H1 (cell line): Measurements from ENCODE around the gene ACTR2. TPM values are rescaled to one million over a fixed set of nuclear protein-coding genes. Genes with fewer than 3 reads are reported as not detected.

ENCODE experiments used
- CTCF ChIA-PET: fragments of 300-600 bp; sonication (Branson Sonifier 250); formaldehyde crosslinking; loops from one replicate; lab custom pipeline; 2021; ENCODE audit not compliant: partially characterized antibody; lab: Charles Lee
- POLR2A ChIA-PET: fragments of 300-600 bp; sonication (Branson Sonifier 250); formaldehyde crosslinking; loops from one replicate; lab custom pipeline; 2021; ENCODE audit warnings: inconsistent platforms; ENCODE audit not compliant: partially characterized antibody; lab: Charles Lee
- DNase-seq, 2 experiments: peaks; one replicate each; pipeline versions ENCODE4 v3.0.0 to v3.0.0-alpha.2; 2010 to 2022; ENCODE audit warnings: low spot score in 2 of 2, low read depth in 1 of 2, mixed read lengths in 1 of 2
- FAIRE-seq: peaks from 2 replicates; lab custom pipeline; 2011; peaks lifted over from hg19 to GRCh38; lab: Jason Lieb, UNC
- H2AFZ ChIP-seq: 2 replicates; pipeline ENCODE4 v1.8.1; 2012; ENCODE audit warnings: low read length, inconsistent platforms
- H2AK5ac ChIP-seq: 2 replicates; pipeline ENCODE4 v1.6.1; 2013; ENCODE audit warnings: low read depth, low read length
- H2BK120ac ChIP-seq: replicated peaks from 2 replicates; pipeline ENCODE3; 2013; ENCODE audit warnings: low read depth, low read length, inconsistent platforms
- H2BK12ac ChIP-seq: 2 replicates; pipeline ENCODE4 v1.6.1; 2013; ENCODE audit warnings: low read depth, low read length
- H2BK15ac ChIP-seq: 2 replicates; pipeline ENCODE4 v1.6.1; 2013; ENCODE audit warnings: low read length
- H2BK20ac ChIP-seq: 2 replicates; pipeline ENCODE4 v1.6.1; 2013; ENCODE audit warnings: low read length
- H2BK5ac ChIP-seq: 2 replicates; pipeline ENCODE4 v1.6.1; 2013; ENCODE audit warnings: low read depth, low read length
- H3K14ac ChIP-seq: 2 replicates; pipeline ENCODE4 v1.6.1; 2013; ENCODE audit warnings: inconsistent platforms; ENCODE audit not compliant: insufficient read length
- H3K18ac ChIP-seq: 2 replicates; pipeline ENCODE4 v1.6.1; 2013; ENCODE audit warnings: low read length; ENCODE audit errors: extremely low read depth
- H3K23ac ChIP-seq: 2 replicates; pipeline ENCODE4 v1.6.1; 2013; ENCODE audit warnings: inconsistent platforms; ENCODE audit not compliant: insufficient read length
- H3K23me2 ChIP-seq: 2 replicates; pipeline ENCODE4 v1.6.1; 2013; ENCODE audit warnings: low read depth, low read length
- H3K27ac ChIP-seq: 2 replicates; pipeline ENCODE4 v1.6.1; 2011; ENCODE audit warnings: low read depth, low read length, inconsistent platforms
- H3K27me3 ChIP-seq, 4 experiments: replicated peaks in 1 of 4; 1 replicate in 1 of 4; 2 replicates in 3 of 4; pipeline versions ENCODE4 v1.6.1 to v1.8.1; 2011 to 2013; ENCODE audit warnings: low read length in 3 of 4, mild to moderate bottlenecking in 3 of 4, inconsistent platforms in 2 of 4, mixed read lengths in 2 of 4, moderate library complexity in 1 of 4; ENCODE audit not compliant: control insufficient read depth in 3 of 4, insufficient read depth in 3 of 4; ENCODE audit errors: extremely low read depth in 1 of 4
- H3K36me3 ChIP-seq, 4 experiments: 2 replicates each; pipeline versions ENCODE4 v1.6.1 to v1.8.1; 2011 to 2013; ENCODE audit warnings: mild to moderate bottlenecking in 4 of 4, low read length in 3 of 4, moderate library complexity in 2 of 4, control low read depth in 1 of 4, inconsistent platforms in 1 of 4; ENCODE audit not compliant: insufficient read depth in 4 of 4, control insufficient read depth in 2 of 4
- H3K4ac ChIP-seq: replicated peaks from 2 replicates; pipeline ENCODE3; 2013; ENCODE audit warnings: low read length, low read depth, mixed read lengths, inconsistent platforms; ENCODE audit not compliant: insufficient read length
- H3K4me1 ChIP-seq, 4 experiments: replicated peaks in 1 of 4; 1 replicate in 1 of 4; 2 replicates in 3 of 4; pipeline versions ENCODE4 v1.6.1 to v1.8.1; 2011 to 2013; ENCODE audit warnings: low read length in 3 of 4, inconsistent platforms in 2 of 4, mixed read lengths in 1 of 4; ENCODE audit not compliant: insufficient read depth in 4 of 4, control insufficient read depth in 3 of 4
- H3K4me2 ChIP-seq, 2 experiments: 2 replicates each; pipeline versions ENCODE4 v1.6.1 to v1.8.1; 2011 to 2013; ENCODE audit warnings: low read depth in 2 of 2, low read length in 2 of 2, control low read depth in 1 of 2, inconsistent platforms in 1 of 2, mild to moderate bottlenecking in 1 of 2; ENCODE audit not compliant: insufficient read depth in 1 of 2
- H3K4me3 ChIP-seq, 4 experiments: fragments of 200-600, 300-600 bp in 1 of 4; sonication (generic), shearing (Covaris generic), sonication (Bioruptor Twin) in 1 of 4; 2 replicates each; pipeline versions ENCODE4 v1.5.1 to v1.8.1; 2011 to 2016; ENCODE audit warnings: low read length in 4 of 4, low read depth in 3 of 4, control low read depth in 2 of 4, inconsistent platforms in 2 of 4, mild to moderate bottlenecking in 2 of 4, mixed read lengths in 1 of 4, moderate library complexity in 1 of 4; ENCODE audit not compliant: insufficient read depth in 2 of 4; ENCODE audit errors: extremely low read depth in 1 of 4
- H3K56ac ChIP-seq: replicated peaks from 2 replicates; pipeline ENCODE3; 2013; ENCODE audit warnings: low read depth, mild to moderate bottlenecking, mixed read lengths, low read length, inconsistent platforms; ENCODE audit not compliant: insufficient read length
- H3K79me1 ChIP-seq: 2 replicates; pipeline ENCODE4 v1.6.1; 2013; ENCODE audit warnings: low read depth, low read length, control low read depth
- H3K79me2 ChIP-seq, 2 experiments: 2 replicates each; pipeline versions ENCODE4 v1.6.1 to v1.8.1; 2012 to 2013; ENCODE audit warnings: low read length in 2 of 2, mild to moderate bottlenecking in 2 of 2, inconsistent platforms in 1 of 2; ENCODE audit not compliant: insufficient read depth in 2 of 2, control insufficient read depth in 1 of 2
- H3K9ac ChIP-seq, 4 experiments: replicated peaks in 1 of 4; 1 replicate in 1 of 4; 2 replicates in 3 of 4; pipeline versions ENCODE4 v1.6.1 to v1.8.1; 2011 to 2013; ENCODE audit warnings: low read depth in 3 of 4, low read length in 3 of 4, control low read depth in 2 of 4, mild to moderate bottlenecking in 2 of 4, moderate library complexity in 2 of 4, inconsistent platforms in 1 of 4; ENCODE audit errors: extremely low read depth in 1 of 4
- H3K9me3 ChIP-seq, 2 experiments: 2 replicates each; pipeline versions ENCODE4 v1.6.1 to v1.8.1; 2012 to 2013; ENCODE audit warnings: mild to moderate bottlenecking in 2 of 2, moderate library complexity in 2 of 2, control low read depth in 1 of 2, inconsistent platforms in 1 of 2, low read depth in 1 of 2, low read length in 1 of 2, mixed read lengths in 1 of 2; ENCODE audit not compliant: insufficient read depth in 2 of 2
- H4K20me1 ChIP-seq, 2 experiments: replicated peaks in 1 of 2; 2 replicates each; pipeline versions ENCODE3 to v1.8.1; 2011 to 2013; ENCODE audit warnings: inconsistent platforms in 2 of 2, low read length in 2 of 2, mild to moderate bottlenecking in 1 of 2; ENCODE audit not compliant: insufficient read depth in 2 of 2, control insufficient read depth in 1 of 2
- H4K5ac ChIP-seq: 2 replicates; pipeline ENCODE4 v1.6.1; 2013; ENCODE audit warnings: low read length, low read depth, mixed read lengths, inconsistent platforms; ENCODE audit not compliant: insufficient read length
- H4K8ac ChIP-seq: 2 replicates; pipeline ENCODE4 v1.8.0; 2013; ENCODE audit warnings: mild to moderate bottlenecking, moderate library complexity, low read length, inconsistent platforms; ENCODE audit not compliant: insufficient read depth; ENCODE audit errors: extremely low read depth
- H4K91ac ChIP-seq: replicated peaks from 2 replicates; pipeline ENCODE3; 2013; ENCODE audit warnings: low read length, mixed read lengths, inconsistent platforms; ENCODE audit not compliant: insufficient read length
- ASH2L ChIP-seq: fragments of 200-600, 300-600 bp; sonication (generic); IDR thresholded peaks from one replicate; pipeline ENCODE4 v1.7.1; 2017; ENCODE audit warnings: low read length
- ATF3 ChIP-seq: IDR thresholded peaks from 2 replicates; pipeline ENCODE4 v1.6.1; 2011; ENCODE audit warnings: low read depth, mild to moderate bottlenecking, low read length; ENCODE audit not compliant: insufficient read depth
- BACH1 ChIP-seq: IDR thresholded peaks from 2 replicates; pipeline ENCODE4 v1.6.1; 2012; ENCODE audit warnings: low read length, improper control_type of control experiment
- CBX5 ChIP-seq: fragments of 300-800, 300-1000 bp; sonication (generic); IDR thresholded peaks from 2 replicates; pipeline ENCODE4 v1.7.1; 2016; ENCODE audit warnings: antibody characterized with exemption, low read length, low read depth
- CBX8 ChIP-seq: fragments of 300-800, 300-1000 bp; sonication (generic); IDR thresholded peaks from 2 replicates; pipeline ENCODE4 v1.7.1; 2016; ENCODE audit warnings: low read depth, low read length, borderline replicate concordance
- CHD1 ChIP-seq: IDR thresholded peaks from 2 replicates; pipeline ENCODE4 v1.6.1; 2012; ENCODE audit warnings: low read depth, low read length, improper control_type of control experiment
- JUND ChIP-seq: IDR thresholded peaks from 2 replicates; pipeline ENCODE4 v1.6.1; 2011; ENCODE audit warnings: mild to moderate bottlenecking, improper control_type of control experiment, low read length
- KDM4A ChIP-seq: IDR thresholded peaks from one replicate; pipeline ENCODE4 v1.7.1; 2012; ENCODE audit warnings: low read depth, mild to moderate bottlenecking, moderate library complexity, low read length, inconsistent platforms; ENCODE audit not compliant: severe bottlenecking
- PHF8 ChIP-seq: fragments of 200-600 bp; sonication (generic); conservative IDR thresholded peaks from 2 replicates; pipeline ENCODE4 v1.7.1; 2012; ENCODE audit warnings: low read depth, mild to moderate bottlenecking, inconsistent platforms, low read length, moderate library complexity
- POLR2A ChIP-seq, 2 experiments: IDR thresholded peaks; 1 replicate in 1 of 2; 2 replicates in 1 of 2; pipeline ENCODE4 v1.6.1; 2011; ENCODE audit warnings: low read depth in 2 of 2, low read length in 2 of 2, mild to moderate bottlenecking in 2 of 2; ENCODE audit errors: control extremely low read depth in 1 of 2
- POLR2AphosphoS5 ChIP-seq: IDR thresholded peaks from 2 replicates; pipeline ENCODE4 v1.6.1; 2011; ENCODE audit warnings: low read depth, low read length
- RBBP5 ChIP-seq: IDR thresholded peaks from 2 replicates; pipeline ENCODE4 v1.7.1; 2012; ENCODE audit warnings: low read depth, mild to moderate bottlenecking, inconsistent platforms, low read length, moderate library complexity, borderline replicate concordance
- RFX5 ChIP-seq: IDR thresholded peaks from 2 replicates; pipeline ENCODE4 v1.6.1; 2011; ENCODE audit warnings: low read depth, low read length, improper control_type of control experiment, borderline replicate concordance
- SUZ12 ChIP-seq: fragments of 200-600 bp; sonication (generic); IDR thresholded peaks from 2 replicates; pipeline ENCODE4 v1.6.1; 2012; ENCODE audit warnings: mild to moderate bottlenecking, inconsistent platforms, low read length, moderate library complexity, mixed read lengths
- YY1 ChIP-seq: IDR thresholded peaks from 2 replicates; pipeline ENCODE4 v1.6.1; 2011; ENCODE audit warnings: low read depth, mild to moderate bottlenecking, low read length
- WGBS, 2 experiments: shearing (Covaris generic) in 1 of 2; methylation state at CpG; one replicate each; pipeline versions ENCODE4 v1.1.6 to v1.1.7; 2013 to 2015; ENCODE audit warnings: low lambda C conversion rate in 2 of 2, mixed read lengths in 2 of 2, inconsistent platforms in 1 of 2, low coverage in 1 of 2, missing lambda C conversion rate in 1 of 2; ENCODE audit not compliant: insufficient replicate concordance in 2 of 2, insufficient coverage in 1 of 2, insufficient read length in 1 of 2; ENCODE audit errors: extremely low coverage in 1 of 2, missing lambda C conversion rate in 1 of 2; 5-methylcytosine and 5-hydroxymethylcytosine counted together
- polyA plus RNA-seq, 7 experiments: library from polyadenylated mRNA; depleted of rRNA in 3 of 7; stranded (reverse) in 5 of 7; unstranded in 2 of 7; fragments of >200 nt in 5 of 7; fragments of 200-250 nt in 2 of 7; gene quantifications; 1 replicate in 5 of 7; 2 replicates in 1 of 7; 4 replicates in 1 of 7; pipeline versions ENCODE4 v1.2.1 to v1.2.3, GENCODE V29; 2011 to 2013; ENCODE audit warnings: missing spikeins in 2 of 7, mixed read lengths in 2 of 7
- total RNA-seq: library from RNA; stranded (reverse); fragmentation: NEBNext Ultra II Directional; extraction: Animal tissue kit (Norgen Biotek cat#: 25700); gene quantifications from 2 replicates; pipeline ENCODE4 v1.2.1, GENCODE V29; 2021

The ACTR2 gene
- total and polyA plus RNA-seq, 2 of the 8 experiments (the other 6 are each of a cell fraction or from before 2014, with no cell fraction given) = 28.3 to 171 TPM

GRCh38 chr2:65261676-65262075 lies 34.0 kb downstream of the ACTR2 start:
- Histone ChIP-seq H2BK120ac (no peak overlapping the region), H2AK5ac (no peak overlapping the region), H2BK5ac (no peak overlapping the region), H3K27me3 (no peaks in the 10 kb centered on the region), H3K23me2 (no peaks in the 10 kb centered on the region), H3K79me1 (no peaks in the 10 kb centered on the region), H2BK12ac (no peak overlapping the region), H3K36me3 (peaks cover 0 to 10% (median 4%) of the 10 kb centered on the region in 4 experiments; a peak in 4 of 8 replicates), H3K4ac (no peak overlapping the region), H4K20me1 (peaks cover 2 to 10% of the 10 kb centered on the region in 2 experiments), H2BK15ac (no peak overlapping the region), H3K14ac (no peak overlapping the region), H3K27ac (no peak overlapping the region)
- ChIA-PET CTCF (interaction anchor here (0.6 kb wide), 2 partner anchors 175 to 305 kb away, joined by 3 read pairs; no protein-coding TSS in a partner anchor), POLR2A (no interaction called here)
- no peak for DNase-seq
- no peak for TF ChIP-seq CBX8
- no peak for TF ChIP-seq SUZ12
- TF ChIP-seq ASH2L = no peak
- TF ChIP-seq KDM4A = no peak
- TF ChIP-seq CBX5 = no peak
- TF ChIP-seq RFX5 = no peak
- TF ChIP-seq RBBP5 = no peak
- TF ChIP-seq ATF3 = no peak
- no peak for TF ChIP-seq BACH1
- no peak for TF ChIP-seq JUND
- no peak for TF ChIP-seq YY1
- no peak for TF ChIP-seq POLR2A (IDR thresholded peaks at IDR 0.05; ENCODE audit: control extremely low read depth in 1 of 2, low read depth in 2 of 2, low read length in 2 of 2)
- no peak for TF ChIP-seq CHD1
- TF ChIP-seq PHF8 = no peak
- TF ChIP-seq POLR2AphosphoS5 = no peak
- TF ChIP-seq, all 59 proteins: peak for 0
- Histone ChIP-seq H3K79me2 (no peaks in the 10 kb centered on the region), H3K9ac (no peak overlapping the region), H2BK20ac (no peak overlapping the region), H3K4me1 (no peaks in the 10 kb centered on the region), H3K23ac (no peak overlapping the region), H4K91ac (no peak overlapping the region), H3K9me3 (no peaks in the 10 kb centered on the region), H3K4me2 (no peak overlapping the region), H3K56ac (no peak overlapping the region), H3K4me3 (no peak overlapping the region), H3K18ac (no peak overlapping the region), H4K5ac (no peak overlapping the region), H4K8ac (no peak overlapping the region), H2AFZ (no peak overlapping the region)
- FAIRE-seq = no peak
- WGBS, 2 experiments = 95% methylated on average over 3 of the region's 3 CpGs; no CpG with 5 or more reads in 1 of the 2 experiments
